ENCODE data around the gene MRPL32. TPM values are rescaled to one million over a fixed set of nuclear protein-coding genes. Genes with fewer than 3 reads are reported as not detected.

MRPL32 gene
- total RNA-seq, 1 donor, result 38.4 TPM

- H3K4me1 ChIP-seq (ENCODE audit: insufficient read depth, low read length), result no peaks in the 10 kb centered on the region
- no peak overlapping the region for H3K4me3 ChIP-seq (ENCODE audit: low read length)
- no peaks in the 10 kb centered on the region for H3K9me3 ChIP-seq (ENCODE audit: low read depth, low read length)
Observed at GRCh38 chr7:42972699-42973500, 40.7 kb downstream of the MRPL32 start.

GRCh38 chr7:42976371-42976770 lies 44.2 kb downstream of the MRPL32 start:
- no peaks in the 10 kb centered on the region for H3K4me1 ChIP-seq (ENCODE audit: insufficient read depth, low read length)
- H3K27me3 ChIP-seq (ENCODE audit: insufficient read depth, low read length), result no peaks in the 10 kb centered on the region
- H3K4me3 ChIP-seq (ENCODE audit: low read length), result no peak overlapping the region
- no peaks in the 10 kb centered on the region for H3K9me3 ChIP-seq (ENCODE audit: low read depth, low read length)

More at GRCh38 chr7:42972699-42973500, 40.7 kb downstream of the MRPL32 start:
- H3K27me3 ChIP-seq (ENCODE audit: insufficient read depth, low read length), result no peaks in the 10 kb centered on the region

GRCh38 chr7:42978496-42978895 lies 46.3 kb downstream of the MRPL32 start:
- no peaks in the 10 kb centered on the region for H3K27me3 ChIP-seq (ENCODE audit: insufficient read depth, low read length)
- H3K9me3 ChIP-seq (ENCODE audit: low read depth, low read length), result no peaks in the 10 kb centered on the region
- H3K4me1 ChIP-seq (ENCODE audit: insufficient read depth, low read length), result no peaks in the 10 kb centered on the region
- H3K4me3 ChIP-seq (ENCODE audit: low read length), result no peak overlapping the region

- Histone ChIP-seq H3K4me1 (ENCODE audit: insufficient read depth, low read length) (no peaks in the 10 kb centered on the region), H3K27me3 (ENCODE audit: insufficient read depth, low read length) (no peaks in the 10 kb centered on the region), H3K9me3 (ENCODE audit: low read depth, low read length) (no peaks in the 10 kb centered on the region), H3K4me3 (ENCODE audit: low read length) (no peak overlapping the region)
Observed at GRCh38 chr7:42980084-42980483, 47.9 kb downstream of the MRPL32 start.

GRCh38 chr7:42980514-42980913 lies 48.3 kb downstream of the MRPL32 start:
- no peaks in the 10 kb centered on the region for H3K27me3 ChIP-seq (ENCODE audit: insufficient read depth, low read length)
- H3K4me1 ChIP-seq (ENCODE audit: insufficient read depth, low read length), result no peaks in the 10 kb centered on the region
- no peaks in the 10 kb centered on the region for H3K9me3 ChIP-seq (ENCODE audit: low read depth, low read length)
- H3K4me3 ChIP-seq (ENCODE audit: low read length), result no peak overlapping the region

- H3K27me3 ChIP-seq (ENCODE audit: insufficient read depth, low read length), result no peaks in the 10 kb centered on the region
- H3K4me1 ChIP-seq (ENCODE audit: insufficient read depth, low read length), result no peaks in the 10 kb centered on the region
- H3K4me3 ChIP-seq (ENCODE audit: low read length), result no peak overlapping the region
- H3K9me3 ChIP-seq (ENCODE audit: low read depth, low read length), result no peaks in the 10 kb centered on the region
Observed at GRCh38 chr7:42981601-42982000, 49.4 kb downstream of the MRPL32 start.

GRCh38 chr7:42982604-42983115 lies 50.5 kb downstream of the MRPL32 start:
- Histone ChIP-seq H3K27me3 (ENCODE audit: insufficient read depth, low read length) (no peaks in the 10 kb centered on the region), H3K9me3 (ENCODE audit: low read depth, low read length) (no peaks in the 10 kb centered on the region), H3K4me1 (ENCODE audit: insufficient read depth, low read length) (no peaks in the 10 kb centered on the region), H3K4me3 (ENCODE audit: low read length) (no peak overlapping the region)

GRCh38 chr7:42984137-42984536 lies 52.0 kb downstream of the MRPL32 start:
- H3K4me1 ChIP-seq (ENCODE audit: insufficient read depth, low read length), result no peaks in the 10 kb centered on the region
- no peaks in the 10 kb centered on the region for H3K27me3 ChIP-seq (ENCODE audit: insufficient read depth, low read length)
- H3K4me3 ChIP-seq (ENCODE audit: low read length), result no peak overlapping the region
- no peaks in the 10 kb centered on the region for H3K9me3 ChIP-seq (ENCODE audit: low read depth, low read length)

- Histone ChIP-seq H3K4me1 (ENCODE audit: insufficient read depth, low read length) (no peaks in the 10 kb centered on the region), H3K9me3 (ENCODE audit: low read depth, low read length) (no peaks in the 10 kb centered on the region), H3K4me3 (ENCODE audit: low read length) (no peak overlapping the region), H3K27me3 (ENCODE audit: insufficient read depth, low read length) (no peaks in the 10 kb centered on the region)
Observed at GRCh38 chr7:42986213-42986612, 54.0 kb downstream of the MRPL32 start.

- H3K4me3 ChIP-seq (ENCODE audit: low read length), result no peak overlapping the region
- no peaks in the 10 kb centered on the region for H3K27me3 ChIP-seq (ENCODE audit: insufficient read depth, low read length)
Observed at GRCh38 chr7:42986781-42987248, 54.6 kb downstream of the MRPL32 start.

More at GRCh38 chr7:42986781-42987248, 54.6 kb downstream of the MRPL32 start:
- no peaks in the 10 kb centered on the region for H3K4me1 ChIP-seq (ENCODE audit: insufficient read depth, low read length)
- no peaks in the 10 kb centered on the region for H3K9me3 ChIP-seq (ENCODE audit: low read depth, low read length)

Other genes starting within 250 kb of the MRPL32 start
- 2.0 TPM for gene C7orf25, start 20.3 kb upstream of the MRPL32 start, total RNA-seq
- gene PSMA2, start 202 bp upstream of the MRPL32 start, total RNA-seq, result 58.4 TPM
- gene HECW1, start 180.3 kb downstream of the MRPL32 start, total RNA-seq, result under 0.01 TPM